Stomach (tissue), 9 donors: Measurements from ENCODE around the gene SEMA3F. TPM values are rescaled to one million over a fixed set of nuclear protein-coding genes. Genes with fewer than 3 reads are reported as not detected.

Experiments used
- DNase-seq, 2 donors: peaks; one replicate each; pipeline versions ENCODE4 v3.0.0 to v3.0.0-alpha.2; 2013 to 2019
- H3K27ac ChIP-seq, 5 donors: fragments of 200-600 bp in 4 of 5; sonication (generic) in 4 of 5; one replicate each; pipeline ENCODE4 v1.5.1; 2013 to 2019; ENCODE audit warnings: mild to moderate bottlenecking in 1 of 5, moderate library complexity in 1 of 5
- H3K27me3 ChIP-seq, 3 donors: fragments of 200-600 bp; sonication (generic); one replicate each; pipeline ENCODE4 v1.5.1; 2017 to 2019; ENCODE audit warnings: mixed run types in 1 of 3
- H3K36me3 ChIP-seq, 4 donors: fragments of 200-600 bp; sonication (generic); 1 replicate in 3 of 4; 2 replicates in 1 of 4; pipeline ENCODE4 v1.5.1; 2016 to 2019
- H3K4me1 ChIP-seq, 4 donors: fragments of 200-600 bp; sonication (generic); one replicate each; pipeline ENCODE4 v1.5.1; 2016 to 2019
- H3K4me3 ChIP-seq, 4 donors: fragments of 200-600 bp; sonication (generic) in 3 of 4; one replicate each; pipeline ENCODE4 v1.5.1; 2016 to 2019; ENCODE audit warnings: mild to moderate bottlenecking in 1 of 4
- H3K9me3 ChIP-seq, 4 donors: fragments of 200-600 bp; sonication (generic); one replicate each; pipeline ENCODE4 v1.5.1; 2016 to 2019
- CTCF ChIP-seq, 7 experiments: fragments of 450-650 bp in 4 of 7; fragments of 200-600 bp in 3 of 7; sonication (generic) in 3 of 7; IDR thresholded peaks; one replicate each; pipeline ENCODE4 v1.5.1; 2016 to 2019; ENCODE audit warnings: antibody characterized with exemption in 7 of 7, control low read depth in 2 of 7, mild to moderate bottlenecking in 1 of 7
- EP300 ChIP-seq: sonication (generic); formaldehyde crosslinking; IDR thresholded peaks from one replicate; pipeline ENCODE4 v1.6.1; 2017; ENCODE audit warnings: antibody characterized with exemption
- POLR2A ChIP-seq, 4 donors: fragments of 450-650 bp; IDR thresholded peaks; one replicate each; pipeline ENCODE4 v1.6.1; 2016; ENCODE audit warnings: antibody characterized with exemption in 4 of 4, control low read depth in 2 of 4, mild to moderate bottlenecking in 1 of 4, moderate library complexity in 1 of 4
- POLR2AphosphoS5 ChIP-seq, 3 donors: sonication (generic); formaldehyde crosslinking; IDR thresholded peaks; one replicate each; pipeline ENCODE4 v1.6.1; 2016; ENCODE audit warnings: antibody characterized with exemption in 3 of 3
- WGBS, 5 donors: extraction: QIAGEN DNeasy Blood & Tissue Kit in 3 of 5; methylation state at CpG; one replicate each; pipeline versions ENCODE4 v1.1.5 to v1.1.7; 2013 to 2018; 5-methylcytosine and 5-hydroxymethylcytosine counted together
- intact Hi-C: fragments of 100-400 bp; cut with DNase I; formaldehyde crosslinking; loops from one replicate; pipeline ENCODE4 v1.15.1; 2023; ENCODE audit warnings: low total_unique reads
- polyA plus RNA-seq, 3 donors: library from polyadenylated mRNA; stranded (reverse); fragments of 200-250 nt; gene quantifications; one replicate each; pipeline ENCODE4 v1.2.3, GENCODE V29; 2013
- total RNA-seq, 5 donors: library from RNA; depleted of rRNA; stranded (reverse); fragments of >200 nt; gene quantifications; one replicate each; pipeline versions ENCODE4 v1.1.0 to v1.2.3, GENCODE V29; 2014 to 2016
- donor health status: healthy with polysubstance abuse.
- donor health status: Bipolar disorder and iron deficiency.
- donor health status: healthy.

The SEMA3F gene
- total and polyA plus RNA-seq, 8 donors = 8.9 to 34.5 (median 22.9) TPM

DNA sequence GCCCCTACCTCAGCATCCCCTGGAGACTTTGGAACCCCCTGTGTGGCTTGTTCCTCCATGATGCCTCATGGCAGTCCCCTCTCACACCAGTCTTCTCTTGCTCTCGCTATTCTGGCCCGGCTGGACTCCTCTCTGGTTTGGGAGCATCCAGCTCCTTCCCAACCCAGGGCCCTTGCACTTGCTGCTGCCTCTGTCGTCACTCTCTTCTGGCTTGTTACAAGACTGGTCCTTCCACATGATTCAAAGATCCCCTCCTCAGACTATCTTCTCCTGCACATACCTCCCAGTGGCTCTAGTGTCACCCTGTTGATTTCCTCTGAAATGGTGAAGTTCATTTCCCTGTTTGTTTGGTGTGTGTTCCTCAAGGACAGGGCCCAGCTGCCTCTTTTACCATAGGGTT, 74.4 kb downstream of the SEMA3F start:
- TF ChIP-seq POLR2A (IDR thresholded peaks at IDR 0.05) (no peak), EP300 (no peak), POLR2AphosphoS5 (IDR thresholded peaks at IDR 0.05) (no peak), CTCF (IDR thresholded peaks at IDR 0.05) (no peak)
- 91 to 100% (median 96%) methylated on average over 3 of the region's 3 CpGs for WGBS, 5 donors
- intact Hi-C loops = loop anchor here (10.0 kb wide), 1 partner anchor 45 kb away; the partner anchor contains the start of gene LSMEM2
- Histone ChIP-seq H3K36me3 (no peaks in the 10 kb centered on the region), H3K4me1 (peaks cover 13 to 35% (median 28%) of the 10 kb centered on the region in 4 donors), H3K27me3 (no peaks in the 10 kb centered on the region), H3K27ac (peak overlapping the region in 2 of 5 donors; percentile 14 to 21), H3K4me3 (no peak overlapping the region), H3K9me3 (no peaks in the 10 kb centered on the region)
- no peak for DNase-seq

DNA sequence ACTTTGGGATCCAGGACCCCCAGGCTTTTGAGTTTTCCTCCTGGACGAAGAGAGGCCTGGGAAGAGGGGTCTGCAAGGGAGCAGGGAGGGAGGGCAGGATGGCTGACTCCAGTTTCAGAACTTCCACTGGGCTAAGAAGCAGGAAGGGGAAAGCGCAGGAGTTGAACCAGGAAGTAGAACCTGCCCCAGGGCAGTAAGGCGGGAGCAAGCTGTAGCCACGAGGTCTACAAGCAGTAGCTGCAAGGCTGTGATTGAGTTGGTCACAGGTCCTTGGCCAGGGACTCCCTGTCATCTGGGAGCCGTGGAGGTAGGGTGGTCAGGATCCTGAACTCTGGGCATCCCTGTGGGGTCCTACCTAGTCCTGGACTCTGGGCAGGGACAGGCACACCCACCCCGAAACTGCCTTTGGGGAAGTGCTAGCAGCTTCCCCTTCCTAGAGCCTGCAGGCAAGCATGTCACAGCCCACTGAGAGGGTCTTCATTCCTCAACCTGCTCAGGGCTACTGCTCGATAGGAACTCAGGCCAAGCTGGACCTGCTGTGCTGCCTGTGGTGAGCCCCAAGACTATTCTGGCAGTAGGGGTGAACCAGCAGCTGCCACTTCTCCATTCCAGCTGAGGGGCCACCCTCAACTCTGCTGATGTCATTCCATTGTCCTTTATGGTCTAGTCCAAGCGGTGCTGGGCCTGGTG, 75.1 kb downstream of the SEMA3F start:
- peak overlapping the region in 2 of 5 donors; percentile 14 to 21 for H3K27ac ChIP-seq
- WGBS, 5 donors = 80 to 90% (median 88%) methylated on average over 5 to 8 of the region's 8 CpGs

GRCh38 chr3:50230794-50231125, 75.6 kb downstream of the SEMA3F start:
- Histone ChIP-seq H3K36me3 (no peaks in the 10 kb centered on the region), H3K4me1 (peaks cover 24 to 44% (median 38%) of the 10 kb centered on the region in 4 donors), H3K27ac (peak overlapping the region in 1 of 5 donors; percentile 14), H3K4me3 (no peak overlapping the region), H3K9me3 (no peaks in the 10 kb centered on the region), H3K27me3 (no peaks in the 10 kb centered on the region)
- no peak for DNase-seq
- TF ChIP-seq POLR2AphosphoS5 (IDR thresholded peaks at IDR 0.05) = no peak
- TF ChIP-seq EP300 = no peak
- TF ChIP-seq POLR2A (IDR thresholded peaks at IDR 0.05) = no peak
- no peak for TF ChIP-seq CTCF (IDR thresholded peaks at IDR 0.05)
- intact Hi-C loops = no loop called here
- WGBS, 5 donors = 72 to 91% (median 88%) methylated on average over 4 of the region's 4 CpGs

More for the DNA sequence above, 75.1 kb downstream of the SEMA3F start:
- TF ChIP-seq CTCF (IDR thresholded peaks at IDR 0.05) = no peak
- TF ChIP-seq POLR2A (IDR thresholded peaks at IDR 0.05) = no peak
- no peak for TF ChIP-seq EP300
- no peak for TF ChIP-seq POLR2AphosphoS5 (IDR thresholded peaks at IDR 0.05)
- DNase-seq = no peak
- H3K9me3 ChIP-seq = no peaks in the 10 kb centered on the region
- peaks cover 20 to 43% (median 36%) of the 10 kb centered on the region in 4 donors for H3K4me1 ChIP-seq
- intact Hi-C loops = no loop called here
- no peaks in the 10 kb centered on the region for H3K27me3 ChIP-seq
- H3K36me3 ChIP-seq = no peaks in the 10 kb centered on the region
- no peak overlapping the region for H3K4me3 ChIP-seq

DNA sequence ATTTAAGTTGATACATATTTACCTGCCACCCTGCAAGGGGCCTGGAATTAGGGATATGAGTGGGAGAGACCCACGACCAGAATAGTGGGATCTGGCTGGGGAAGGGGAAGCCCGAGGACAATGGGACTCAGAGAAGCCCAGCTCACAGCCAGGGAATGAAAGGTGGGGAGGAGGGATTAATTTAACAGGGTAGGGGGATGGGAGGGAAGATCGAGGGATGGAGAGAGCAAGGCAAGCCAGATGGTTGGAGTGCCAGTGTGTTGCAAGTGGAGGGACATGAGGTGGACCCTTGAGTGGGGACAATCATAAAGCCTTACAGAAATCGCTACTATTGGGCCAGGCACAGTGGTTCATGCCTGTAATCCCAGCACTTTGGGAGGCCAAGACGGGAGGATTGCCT, 76.5 kb downstream of the SEMA3F start:
- 80 to 89% (median 83%) methylated on average over 5 of the region's 5 CpGs for WGBS, 5 donors
- DNase-seq = no peak
- H3K27me3 ChIP-seq = no peaks in the 10 kb centered on the region
- H3K27ac ChIP-seq = no peak overlapping the region
- peaks cover 16 to 38% (median 33%) of the 10 kb centered on the region in 4 donors for H3K4me1 ChIP-seq
- H3K4me3 ChIP-seq = no peak overlapping the region
- H3K36me3 ChIP-seq = no peaks in the 10 kb centered on the region
- no peak for TF ChIP-seq CTCF (IDR thresholded peaks at IDR 0.05)
- TF ChIP-seq EP300 = no peak
- TF ChIP-seq POLR2AphosphoS5 (IDR thresholded peaks at IDR 0.05) = no peak
- TF ChIP-seq POLR2A (IDR thresholded peaks at IDR 0.05) = no peak
- no peaks in the 10 kb centered on the region for H3K9me3 ChIP-seq
- intact Hi-C loops = no loop called here
